ENCODE results near the gene TGFBR2. TPM values are rescaled to one million over a fixed set of nuclear protein-coding genes. Genes with fewer than 3 reads are reported as not detected.

Gene TGFBR2
- polyA plus RNA-seq, 3 donors: 46.6 to 60.3 (median 57.0) TPM

GRCh38 chr3:30612437-30613132 is 6.2 kb downstream of the TGFBR2 start:
- H3K27me3 Mint-ChIP-seq (ENCODE audit: low read depth in 3 of 3): no peaks in the 10 kb centered on the region
- peak overlapping the region; percentile 58 to 91 (median 79) for H3K27ac Mint-ChIP-seq
- Histone ChIP-seq H3K4me1 (ENCODE audit: control insufficient read depth in 1 of 2, insufficient read depth in 2 of 2, low read length in 2 of 2) (peaks cover 70 to 76% of the 10 kb centered on the region in 2 donors), H3K27ac (ENCODE audit: low read depth in 1 of 2, low read length in 2 of 2) (peak overlapping the region in 1 of 2 donors; percentile 72), H4K20me1 (ENCODE audit: insufficient read depth, low read length) (peaks cover 93% of the 10 kb centered on the region), H3K4me3 (replicated peaks in 1 of 3; ENCODE audit: low read depth in 2 of 3, low read length in 3 of 3) (peak overlapping the region in 1 of 3 experiments; percentile 90), H3K27me3 (ENCODE audit: control insufficient read depth in 2 of 2, insufficient read depth in 2 of 2, low read length in 2 of 2) (no peaks in the 10 kb centered on the region), H3K9me3 (replicated peaks in 1 of 2; ENCODE audit: control insufficient read depth in 1 of 2, insufficient read depth in 1 of 2, low read length in 2 of 2) (no peaks in the 10 kb centered on the region), H2AFZ (ENCODE audit: insufficient read depth, low read depth, low read length, poor library complexity, severe bottlenecking) (no peak overlapping the region), H3K4me2 (replicated peaks; ENCODE audit: extremely low read depth, low read length, poor library complexity, severe bottlenecking) (peak overlapping the region; percentile 85), H3K79me2 (ENCODE audit: insufficient read depth, low read length) (peaks cover 99% of the 10 kb centered on the region), H3K36me3 (replicated peaks in 1 of 2; ENCODE audit: control insufficient read depth in 1 of 2, insufficient read depth in 2 of 2, low read length in 2 of 2) (no peaks in the 10 kb centered on the region), H3K9ac (ENCODE audit: insufficient read depth, low read length, poor library complexity, severe bottlenecking) (no peak overlapping the region)
- peak overlapping the region; percentile 8 to 72 for H3K4me3 Mint-ChIP-seq
- no CpG with 5 or more reads among the region's 3 CpGs for WGBS (ENCODE audit: insufficient coverage)
- no peaks in the 10 kb centered on the region for H3K9me3 Mint-ChIP-seq
- DNase-seq: peak in 1 of 3 donors; percentile 52
- H3K4me1 Mint-ChIP-seq: peaks cover 86% of the 10 kb centered on the region
- intact Hi-C loops (cut with micrococcal nuclease): no loop called here
- peaks cover 27 to 29% of the 10 kb centered on the region in 2 donors for H3K36me3 Mint-ChIP-seq
- TF ChIP-seq CTCF (IDR thresholded peaks at IDR 0.05): no peak

- peak; percentile 44 to 66 (median 58) for DNase-seq
- intact Hi-C loops (cut with micrococcal nuclease): no loop called here
- no peak for TF ChIP-seq CTCF (IDR thresholded peaks at IDR 0.05)
- Mint-ChIP-seq H3K4me3 (peak overlapping the region; percentile 42 to 72), H3K9me3 (no peaks in the 10 kb centered on the region), H3K36me3 (peaks cover 30 to 32% of the 10 kb centered on the region in 2 donors), H3K27me3 (ENCODE audit: low read depth in 3 of 3) (no peaks in the 10 kb centered on the region), H3K27ac (peak overlapping the region; percentile 72 to 91 (median 79)), H3K4me1 (peaks cover 90% of the 10 kb centered on the region)
- no peaks in the 10 kb centered on the region for H3K9me3 ChIP-seq (replicated peaks in 1 of 2; ENCODE audit: control insufficient read depth in 1 of 2, insufficient read depth in 1 of 2, low read length in 2 of 2)
- H3K9ac ChIP-seq (ENCODE audit: insufficient read depth, low read length, poor library complexity, severe bottlenecking): no peak overlapping the region
- H3K4me2 ChIP-seq (replicated peaks; ENCODE audit: extremely low read depth, low read length, poor library complexity, severe bottlenecking): peak overlapping the region; percentile 85
- no peak overlapping the region for H2AFZ ChIP-seq (ENCODE audit: insufficient read depth, low read depth, low read length, poor library complexity, severe bottlenecking)
- peaks cover 66 to 78% of the 10 kb centered on the region in 2 donors for H3K4me1 ChIP-seq (ENCODE audit: control insufficient read depth in 1 of 2, insufficient read depth in 2 of 2, low read length in 2 of 2)
- peaks cover 95% of the 10 kb centered on the region for H4K20me1 ChIP-seq (ENCODE audit: insufficient read depth, low read length)
- no peaks in the 10 kb centered on the region for H3K36me3 ChIP-seq (replicated peaks in 1 of 2; ENCODE audit: control insufficient read depth in 1 of 2, insufficient read depth in 2 of 2, low read length in 2 of 2)
- 8% methylated on average over 2 of the region's 3 CpGs for WGBS (ENCODE audit: insufficient coverage)
- H3K79me2 ChIP-seq (ENCODE audit: insufficient read depth, low read length): peaks cover 100% of the 10 kb centered on the region
- peak overlapping the region in 1 of 3 experiments; percentile 90 for H3K4me3 ChIP-seq (replicated peaks in 1 of 3; ENCODE audit: low read depth in 2 of 3, low read length in 3 of 3)
- H3K27ac ChIP-seq (ENCODE audit: low read depth in 1 of 2, low read length in 2 of 2): peak overlapping the region in 1 of 2 donors; percentile 72
- H3K27me3 ChIP-seq (ENCODE audit: control insufficient read depth in 2 of 2, insufficient read depth in 2 of 2, low read length in 2 of 2): no peaks in the 10 kb centered on the region
These were observed 6.9 kb downstream of the TGFBR2 start for GRCh38 chr3:30613133-30613825.

Data from CD14-positive monocyte (primary cell).